Stimulated activated CD4-positive, alpha-beta T cell treated with anti-CD3 and anti-CD28 coated beads, Interleukin-15, amount 100 ng/mL, for 24 hours (primary cell): ENCODE data around the gene TRAPPC3.

ENCODE experiments used
- DNase-seq: peaks from one replicate; pipeline ENCODE4 v3.0.0-alpha.2; 2020

TRAPPC3 gene

GRCh38 chr1:36150296-36151133 lies 1.2 kb upstream of the TRAPPC3 start:
- peak; percentile 86 for DNase-seq

DNA sequence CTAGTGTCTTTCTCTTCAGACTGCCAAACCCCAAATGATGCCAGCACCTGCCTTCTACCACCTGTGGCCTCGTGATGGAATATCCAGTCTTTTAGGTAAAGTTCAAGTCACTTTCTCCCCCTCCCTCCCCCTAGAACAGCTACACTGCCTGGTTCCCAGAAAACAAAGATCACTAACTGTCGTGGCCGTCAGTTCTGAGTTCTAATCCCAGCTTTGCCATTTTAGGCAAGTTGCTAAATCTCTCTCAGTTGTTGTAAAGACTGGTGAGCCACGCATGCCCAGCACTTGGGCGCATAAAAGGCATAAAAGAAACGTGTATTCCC lies 648 bp upstream of the TRAPPC3 start:
- DNase-seq: no peak

GRCh38 chr1:36148821-36149236 lies 457 bp downstream of the TRAPPC3 start:
- no peak for DNase-seq

DNA sequence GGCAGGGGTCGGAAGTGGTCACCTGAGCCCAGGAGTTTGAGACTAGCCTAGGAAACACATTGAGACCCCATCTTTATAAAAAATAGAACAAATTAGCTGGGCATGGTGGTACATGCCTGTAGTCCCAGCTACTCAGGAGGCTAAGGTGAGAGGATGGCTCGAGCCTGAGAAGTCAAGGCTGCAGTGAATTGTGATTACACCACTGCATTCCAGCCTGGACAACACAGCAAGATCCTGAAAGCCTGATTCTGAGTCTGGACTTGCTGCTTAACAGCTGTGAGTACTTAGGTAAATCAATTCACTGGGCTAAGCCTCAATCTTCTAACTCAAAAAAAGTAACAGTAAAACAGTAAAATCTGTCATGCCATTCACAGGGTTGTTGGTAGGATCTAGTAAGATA lies 4.9 kb downstream of the TRAPPC3 start:
- DNase-seq: no peak

DNA sequence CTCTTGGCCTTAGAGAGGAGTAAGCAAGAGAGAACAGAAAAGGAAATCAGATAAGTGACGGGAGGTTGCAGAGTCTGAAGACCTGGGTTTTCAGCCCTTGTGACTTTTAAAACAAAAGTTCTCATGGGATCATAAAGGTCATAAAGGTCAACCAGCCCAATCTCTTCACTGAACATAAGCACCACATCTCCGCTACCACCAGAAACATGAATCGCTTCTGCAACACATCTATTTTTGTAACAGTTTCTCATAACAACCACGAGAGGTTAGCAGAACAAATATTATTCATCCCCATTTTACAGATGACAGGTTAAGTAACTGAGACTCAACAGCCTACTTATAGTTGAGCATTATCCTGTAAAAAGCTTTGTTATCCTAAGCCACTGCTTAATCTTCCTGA lies 5.9 kb downstream of the TRAPPC3 start:
- no peak for DNase-seq

DNA sequence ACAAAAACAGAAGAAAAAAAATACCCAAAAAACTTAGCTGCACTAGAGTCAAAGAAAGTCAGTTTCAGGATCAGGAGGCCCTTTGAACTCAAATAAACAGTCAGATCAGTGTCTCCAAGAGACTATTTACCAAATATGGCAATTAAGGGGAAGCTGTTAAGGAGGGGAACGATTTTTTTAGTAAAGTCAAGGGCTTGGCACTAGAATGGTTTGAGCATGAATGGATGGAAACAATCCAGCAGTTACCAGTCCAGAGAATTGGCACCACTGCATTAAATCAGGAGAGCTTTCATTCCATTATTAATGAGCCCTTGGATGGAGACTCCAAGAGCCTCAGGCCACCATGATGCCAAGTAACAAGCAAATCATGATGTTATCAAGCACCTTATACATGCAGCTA lies 7.2 kb downstream of the TRAPPC3 start:
- no peak for DNase-seq

GRCh38 chr1:36139521-36139920 lies 9.8 kb downstream of the TRAPPC3 start:
- DNase-seq: no peak

- no peak for DNase-seq
These were observed 11.5 kb downstream of the TRAPPC3 start for GRCh38 chr1:36137776-36138175.

DNA sequence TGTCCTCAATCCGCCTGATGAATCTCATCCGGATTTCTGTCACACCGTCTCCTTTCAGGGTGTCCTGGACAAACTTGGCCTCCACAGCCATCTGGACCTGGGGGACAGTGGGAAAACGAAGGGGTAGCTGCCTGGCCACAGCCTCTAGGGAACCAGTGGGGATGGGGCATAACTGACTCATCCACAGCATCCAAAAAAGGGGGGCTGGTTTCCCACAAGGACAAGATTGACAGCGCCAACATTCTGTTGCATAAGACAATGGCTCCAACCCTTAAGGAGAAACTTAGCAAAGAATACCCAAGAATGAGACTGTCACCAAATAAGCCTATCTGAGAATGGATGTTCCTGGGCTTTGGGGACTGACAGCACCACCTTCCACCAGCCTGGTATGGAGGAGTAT lies 12.1 kb downstream of the TRAPPC3 start:
- no peak for DNase-seq

- no peak for DNase-seq
These were observed 12.8 kb downstream of the TRAPPC3 start for GRCh38 chr1:36136535-36136934.

- no peak for DNase-seq
These were observed 13.5 kb downstream of the TRAPPC3 start for GRCh38 chr1:36135796-36136195.

GRCh38 chr1:36135330-36135667 lies 14.0 kb downstream of the TRAPPC3 start:
- DNase-seq: no peak

DNA sequence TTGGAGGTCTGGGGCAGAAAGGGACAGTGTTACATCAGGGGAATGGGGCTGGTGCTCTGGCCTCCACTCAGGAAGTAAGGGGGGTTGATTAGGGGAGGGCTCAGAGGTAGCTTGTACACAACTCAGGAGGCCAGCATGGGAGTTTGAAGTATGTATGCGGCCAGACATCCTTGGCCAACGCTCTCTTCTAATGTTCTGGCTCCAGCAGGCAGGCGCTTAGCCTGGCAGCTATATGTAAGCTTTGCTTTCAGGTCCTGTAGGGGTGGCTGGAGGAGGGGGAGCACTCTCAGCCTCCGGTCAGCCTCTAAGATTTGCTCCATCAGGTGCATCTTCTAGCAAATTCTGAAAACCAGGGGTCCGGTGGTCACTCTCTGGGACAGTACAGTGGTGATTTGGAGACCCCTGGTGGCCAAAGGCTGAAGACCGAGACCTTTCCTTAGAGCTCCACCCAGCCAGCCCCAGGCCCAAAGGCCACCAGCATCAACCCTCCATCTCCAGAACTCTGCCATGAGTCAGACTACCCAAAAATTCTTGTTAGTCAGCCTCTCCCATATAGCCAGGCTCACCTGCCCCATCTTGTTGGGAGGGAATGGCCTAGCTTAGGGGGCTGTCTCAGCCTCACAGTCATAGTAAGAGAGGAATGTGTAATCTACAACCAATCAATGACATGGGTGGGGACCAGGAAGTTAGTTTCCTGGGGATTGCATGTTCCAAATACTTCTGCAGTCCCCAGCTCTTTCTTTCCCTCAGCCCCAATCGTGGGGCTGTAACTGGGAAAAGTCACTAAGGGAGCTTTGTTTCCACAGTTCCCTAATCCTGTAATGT lies 14.6 kb downstream of the TRAPPC3 start:
- peak; percentile 58 for DNase-seq

- no peak for DNase-seq
These were observed 15.3 kb downstream of the TRAPPC3 start for GRCh38 chr1:36134031-36134430.

GRCh38 chr1:36133484-36133883 lies 15.8 kb downstream of the TRAPPC3 start:
- no peak for DNase-seq

- DNase-seq: no peak
These were observed 17.3 kb downstream of the TRAPPC3 start for GRCh38 chr1:36132029-36132428.

GRCh38 chr1:36128905-36129206 lies 20.4 kb downstream of the TRAPPC3 start:
- DNase-seq: no peak

- DNase-seq: no peak
These were observed 21.0 kb downstream of the TRAPPC3 start for GRCh38 chr1:36128126-36128904.

- DNase-seq: no peak
These were observed 22.3 kb downstream of the TRAPPC3 start for GRCh38 chr1:36126797-36127500.

GRCh38 chr1:36126005-36126716 lies 23.1 kb downstream of the TRAPPC3 start:
- DNase-seq: no peak

- DNase-seq: no peak
These were observed 23.9 kb downstream of the TRAPPC3 start, which contains the start of gene COL8A2 for GRCh38 chr1:36125129-36125991. Gene COL8A2, minus strand, starts transcription at chr1:36125222. Its CDS starts 24,980 bp downstream, at chr1:36100242.
